MCF 10A (cell line): ENCODE results near the gene APRT. TPM values are rescaled to one million over a fixed set of nuclear protein-coding genes. Genes with fewer than 3 reads are reported as not detected.

Experiments used
- BruUV-seq: library from RNA; stranded (reverse); fragments of 400-500 nt; replicated peaks from 2 replicates; lab custom pipeline; 2021; lab: Mats Ljungman, UMichigan
- CTCF ChIA-PET: fragments of 300-600 bp; sonication (Branson Sonifier 250); formaldehyde crosslinking; extraction: SDS; loops from one replicate; lab custom pipeline; 2021; ENCODE audit warnings: antibody characterized with exemption, inconsistent platforms; lab: Yijun Ruan, JAX
- POLR2A ChIA-PET: fragments of 300-600, 350-650 bp; sonication (Branson Sonifier 250); formaldehyde crosslinking; extraction: SDS; loops from one replicate; lab custom pipeline; 2020; ENCODE audit warnings: antibody characterized with exemption, inconsistent platforms; lab: Yijun Ruan, JAX
- DNase-seq: peaks from one replicate; pipeline ENCODE4 v3.0.0-alpha.2; 2018; ENCODE audit not compliant: unreplicated experiment
- H3K27ac Mint-ChIP-seq: one replicate; pipeline ENCODE4 v1.8.0; 2022; ENCODE audit warnings: mild to moderate bottlenecking, low read depth, mixed read lengths; ENCODE audit not compliant: unreplicated experiment
- H3K27me3 Mint-ChIP-seq: one replicate; pipeline ENCODE4 v1.8.0; 2022; ENCODE audit warnings: mixed read lengths; ENCODE audit not compliant: insufficient read depth, unreplicated experiment
- H3K36me3 Mint-ChIP-seq: one replicate; pipeline ENCODE4 v1.8.0; 2022; ENCODE audit warnings: mild to moderate bottlenecking, moderate library complexity, mixed read lengths; ENCODE audit not compliant: insufficient read depth, unreplicated experiment
- H3K4me1 Mint-ChIP-seq: one replicate; pipeline ENCODE4 v1.8.0; 2022; ENCODE audit warnings: mixed read lengths; ENCODE audit not compliant: insufficient read depth, unreplicated experiment
- H3K4me3 Mint-ChIP-seq: one replicate; pipeline ENCODE4 v1.8.0; 2022; ENCODE audit warnings: mild to moderate bottlenecking, moderate library complexity, mixed read lengths; ENCODE audit not compliant: unreplicated experiment
- H3K9me3 Mint-ChIP-seq: one replicate; pipeline ENCODE4 v1.8.0; 2022; ENCODE audit warnings: mixed read lengths; ENCODE audit not compliant: unreplicated experiment
- CTCF ChIP-seq: fragments of 200-600 bp; IDR thresholded peaks from one replicate; pipeline ENCODE4 v1.8.0; 2022; ENCODE audit warnings: antibody characterized with exemption, mild to moderate bottlenecking; ENCODE audit not compliant: unreplicated experiment
- intact Hi-C: fragments of 100-400 bp; cut with micrococcal nuclease; formaldehyde crosslinking; loops from 2 replicates; pipeline ENCODE4 v1.14.1; 2022
- total RNA-seq: library from RNA; stranded (reverse); gene quantifications from 2 replicates; pipeline ENCODE4 v1.2.3, GENCODE V29; 2022

The APRT gene
- total RNA-seq, 1 experiment from 2014 or later: 248 TPM

GRCh38 chr16:88853325-88853941, 41.7 kb upstream of the APRT start:
- peaks cover 15% of the 10 kb centered on the region for H3K4me1 Mint-ChIP-seq
- BruUV-seq: no TSS peak
- no peak for DNase-seq
- H3K36me3 Mint-ChIP-seq: peaks cover 11% of the 10 kb centered on the region
- intact Hi-C loops: no loop called here
- H3K27ac Mint-ChIP-seq: no peak overlapping the region
- H3K4me3 Mint-ChIP-seq: no peak overlapping the region
- no peak for TF ChIP-seq CTCF
- H3K9me3 Mint-ChIP-seq: no peaks in the 10 kb centered on the region
- ChIA-PET CTCF (no interaction called here), POLR2A (interaction anchor here (1.3 kb wide), 1 partner anchor 41 kb away, joined by 4 read pairs; no protein-coding TSS in a partner anchor)
- H3K27me3 Mint-ChIP-seq: no peaks in the 10 kb centered on the region

- Mint-ChIP-seq H3K36me3 (peaks cover 11% of the 10 kb centered on the region), H3K9me3 (no peaks in the 10 kb centered on the region), H3K27me3 (no peaks in the 10 kb centered on the region), H3K27ac (no peak overlapping the region), H3K4me3 (no peak overlapping the region), H3K4me1 (peaks cover 9% of the 10 kb centered on the region)
- TF ChIP-seq CTCF: no peak
- no TSS peak for BruUV-seq
- ChIA-PET CTCF (interaction anchor here (0.6 to 1.2 kb wide), 2 partner anchors 35 to 315 kb away, joined by 3 to 4 read pairs; no protein-coding TSS in a partner anchor), POLR2A (no interaction called here)
- intact Hi-C loops: no loop called here
- DNase-seq: no peak
Measured at GRCh38 chr16:88851616-88852015, 39.9 kb upstream of the APRT start.

GRCh38 chr16:88850531-88851199, 38.9 kb upstream of the APRT start:
- DNase-seq: no peak
- no TSS peak for BruUV-seq
- Mint-ChIP-seq H3K36me3 (peaks cover 15% of the 10 kb centered on the region), H3K4me1 (peaks cover 7% of the 10 kb centered on the region), H3K9me3 (no peaks in the 10 kb centered on the region), H3K27ac (no peak overlapping the region), H3K4me3 (no peak overlapping the region), H3K27me3 (no peaks in the 10 kb centered on the region)
- intact Hi-C loops: no loop called here
- ChIA-PET CTCF (interaction anchor here (0.8 kb wide), 1 partner anchor 137 kb away, joined by 3 read pairs; no protein-coding TSS in a partner anchor), POLR2A (interaction anchor here (1.1 kb wide), 1 partner anchor 327 kb away, joined by 3 read pairs; no protein-coding TSS in a partner anchor)
- TF ChIP-seq CTCF: no peak

GRCh38 chr16:88848557-88848956, 36.8 kb upstream of the APRT start:
- BruUV-seq: no TSS peak
- no peak for TF ChIP-seq CTCF
- intact Hi-C loops: no loop called here
- ChIA-PET POLR2A (interaction anchor here (1.2 kb wide), 1 partner anchor 37 kb away, joined by 4 read pairs; no protein-coding TSS in a partner anchor), CTCF (no interaction called here)
- Mint-ChIP-seq H3K27me3 (no peaks in the 10 kb centered on the region), H3K4me3 (no peak overlapping the region), H3K27ac (no peak overlapping the region), H3K36me3 (peaks cover 17% of the 10 kb centered on the region), H3K9me3 (no peaks in the 10 kb centered on the region), H3K4me1 (no peaks in the 10 kb centered on the region)
- no peak for DNase-seq
